Muscle of leg (tissue), 11 donors: ENCODE measurements around the gene COQ8A. TPM values are rescaled to one million over a fixed set of nuclear protein-coding genes. Genes with fewer than 3 reads are reported as not detected.
"Not testable (repeated sequence)": the region's sequence is repeated elsewhere in the genome, so short reads cannot be mapped to it uniquely, and the experiment has no call there.

ENCODE experiments used
- DNase-seq: peaks from one replicate; pipeline ENCODE4 v3.0.0; 2013
- H3K27ac ChIP-seq: one replicate; pipeline ENCODE4 v1.5.1; 2013; ENCODE audit warnings: mild to moderate bottlenecking, low read length, control low read depth
- H3K27me3 ChIP-seq: one replicate; pipeline ENCODE4 v1.6.1; 2013; ENCODE audit warnings: low read length; ENCODE audit not compliant: control insufficient read depth, insufficient read depth
- H3K36me3 ChIP-seq: one replicate; pipeline ENCODE4 v1.6.1; 2013; ENCODE audit warnings: low read length; ENCODE audit not compliant: control insufficient read depth, insufficient read depth
- H3K4me1 ChIP-seq: one replicate; pipeline ENCODE4 v1.6.1; 2013; ENCODE audit warnings: low read length; ENCODE audit not compliant: control insufficient read depth, insufficient read depth
- H3K4me3 ChIP-seq: one replicate; pipeline ENCODE4 v1.5.1; 2013; ENCODE audit warnings: low read length, control low read depth
- H3K9me3 ChIP-seq: replicated peaks from 2 replicates; pipeline ENCODE4 v1.6.1; 2013; ENCODE audit warnings: low read depth, low read length; ENCODE audit not compliant: control insufficient read depth
- whole genome bisulfite sequencing: methylation state at CpG from one replicate; pipeline ENCODE4 v1.1.5; 2013; ENCODE audit warnings: missing lambda C conversion rate; ENCODE audit not compliant: insufficient coverage; 5-methylcytosine and 5-hydroxymethylcytosine counted together
- polyA plus RNA-seq, 8 donors: library from polyadenylated mRNA; unstranded; fragments of 120-200 nt; gene quantifications; one replicate each; pipeline versions ENCODE4 v1.2.1 to v1.2.3, GENCODE V29; 2013; ENCODE audit warnings: inconsistent platforms in 1 of 8, low replicate concordance in 1 of 8; ENCODE audit not compliant: insufficient read length in 8 of 8, insufficient read depth in 1 of 8
- total RNA-seq: library from RNA; stranded (reverse); fragments of 120-200 nt; gene quantifications from one replicate; pipeline ENCODE4 v1.2.4, GENCODE V29; 2013

The COQ8A gene
- total and polyA plus RNA-seq, 9 donors, result 32.7 to 62.0 (median 46.1) TPM

DNA sequence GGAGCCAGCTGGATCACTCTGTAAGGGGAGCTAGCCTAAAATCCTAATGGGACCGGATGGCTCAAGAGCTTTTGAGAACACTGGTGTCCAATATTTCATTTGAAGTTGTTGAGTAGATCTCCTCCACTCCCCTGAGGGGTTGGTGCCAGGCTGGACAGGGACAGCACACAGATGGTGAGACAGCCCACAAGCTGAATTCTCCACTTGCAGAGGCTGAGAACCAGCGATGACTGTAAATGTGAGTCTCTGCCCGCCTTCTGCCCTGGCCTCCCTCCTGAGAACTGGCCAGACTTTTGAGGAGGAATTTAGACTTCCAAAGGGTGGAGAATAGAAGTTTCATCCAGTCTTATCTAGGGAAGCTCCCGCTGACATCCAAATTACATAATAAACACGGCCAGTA lies 20.5 kb upstream of the COQ8A start:
- WGBS, result 100% methylated on average over 1 of the region's 5 CpGs
- Histone ChIP-seq H3K27me3 (no peaks in the 10 kb centered on the region), H3K9me3 (no peaks in the 10 kb centered on the region), H3K4me1 (peaks cover 3% of the 10 kb centered on the region), H3K27ac (no peak overlapping the region), H3K36me3 (peaks cover 4% of the 10 kb centered on the region), H3K4me3 (no peak overlapping the region)
- no peak for DNase-seq

DNA sequence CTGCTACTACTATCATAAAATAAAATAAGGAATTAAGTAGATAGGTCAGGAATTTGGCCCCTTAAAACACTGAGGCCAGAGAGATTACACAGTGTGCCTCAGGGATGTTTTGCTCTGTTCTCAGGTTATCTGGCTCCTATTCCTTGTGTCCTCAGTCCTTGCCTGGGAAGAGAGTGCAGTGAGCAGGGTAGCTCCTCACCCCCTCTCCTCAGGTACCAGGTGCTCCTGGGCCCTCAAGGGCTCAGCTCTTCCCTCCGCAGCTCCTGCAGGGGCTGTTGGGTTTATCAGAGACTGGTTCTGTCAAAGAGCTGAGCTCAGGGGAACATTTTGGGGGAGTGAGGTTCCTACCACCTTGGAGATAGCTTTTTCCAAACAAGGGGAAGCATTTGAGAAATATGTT lies 20.1 kb upstream of the COQ8A start:
- no CpG with 5 or more reads among the region's 1 CpG for whole genome bisulfite sequencing
- H3K4me1 ChIP-seq, result peaks cover 3% of the 10 kb centered on the region

DNA sequence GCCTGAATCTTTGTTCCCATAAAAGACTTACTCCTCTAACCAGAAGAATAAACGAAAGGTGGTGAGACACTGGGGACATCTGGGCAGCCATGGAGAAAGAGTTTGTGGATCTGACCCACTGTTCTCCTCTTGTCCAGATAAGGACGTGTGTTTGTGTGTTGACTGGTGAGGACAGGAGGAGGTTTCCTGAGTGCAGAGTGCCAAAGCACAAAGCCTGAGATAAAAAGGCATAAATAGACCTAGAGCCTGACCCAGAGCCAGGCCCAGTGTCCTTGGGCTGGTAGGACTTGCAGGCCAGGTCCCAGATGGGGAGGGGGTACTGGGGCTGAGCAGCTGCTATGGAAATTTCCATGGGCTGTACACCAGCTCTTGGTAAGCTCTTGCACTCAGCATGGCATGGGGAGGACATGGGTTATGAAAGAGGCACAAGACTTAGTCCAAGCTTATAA lies 19.6 kb upstream of the COQ8A start:
- H3K27me3 ChIP-seq, result no peaks in the 10 kb centered on the region
- no peak overlapping the region for H3K4me3 ChIP-seq
- peaks cover 3% of the 10 kb centered on the region for H3K4me1 ChIP-seq
- H3K9me3 ChIP-seq, result no peaks in the 10 kb centered on the region
- WGBS, result no CpG with 5 or more reads among the region's 2 CpGs
- peaks cover 4% of the 10 kb centered on the region for H3K36me3 ChIP-seq
- no peak overlapping the region for H3K27ac ChIP-seq
- DNase-seq, result no peak

More for the DNA sequence above, 20.1 kb upstream of the COQ8A start:
- Histone ChIP-seq H3K27me3 (no peaks in the 10 kb centered on the region), H3K36me3 (peaks cover 4% of the 10 kb centered on the region), H3K4me3 (no peak overlapping the region), H3K27ac (peak overlapping the region; percentile 20), H3K9me3 (no peaks in the 10 kb centered on the region)
- no peak for DNase-seq

DNA sequence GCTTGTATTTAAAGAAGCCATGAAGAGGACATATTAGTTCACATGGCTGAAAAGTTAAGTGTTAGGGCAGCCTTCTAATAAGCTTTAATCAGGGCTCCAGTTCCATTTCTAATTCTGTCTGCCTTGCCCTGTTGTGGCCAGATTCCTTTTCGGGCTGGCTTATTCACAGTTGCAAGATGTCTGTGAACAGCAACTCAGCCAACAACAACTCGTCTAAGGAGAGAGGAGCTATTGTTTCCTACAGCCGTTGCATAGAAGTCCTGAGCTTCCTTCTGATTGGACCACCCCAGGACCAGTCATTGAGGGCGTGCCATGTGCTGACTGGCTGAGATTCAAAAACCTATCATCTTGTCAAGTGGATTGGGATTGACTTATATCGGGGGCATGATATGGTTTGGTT lies 18.6 kb upstream of the COQ8A start:
- Histone ChIP-seq H3K27me3 (no peaks in the 10 kb centered on the region), H3K36me3 (peaks cover 4% of the 10 kb centered on the region), H3K27ac (no peak overlapping the region), H3K9me3 (no peaks in the 10 kb centered on the region), H3K4me3 (no peak overlapping the region), H3K4me1 (peaks cover 3% of the 10 kb centered on the region)
- 100% methylated on average over 1 of the region's 5 CpGs for WGBS
- no peak for DNase-seq

DNA sequence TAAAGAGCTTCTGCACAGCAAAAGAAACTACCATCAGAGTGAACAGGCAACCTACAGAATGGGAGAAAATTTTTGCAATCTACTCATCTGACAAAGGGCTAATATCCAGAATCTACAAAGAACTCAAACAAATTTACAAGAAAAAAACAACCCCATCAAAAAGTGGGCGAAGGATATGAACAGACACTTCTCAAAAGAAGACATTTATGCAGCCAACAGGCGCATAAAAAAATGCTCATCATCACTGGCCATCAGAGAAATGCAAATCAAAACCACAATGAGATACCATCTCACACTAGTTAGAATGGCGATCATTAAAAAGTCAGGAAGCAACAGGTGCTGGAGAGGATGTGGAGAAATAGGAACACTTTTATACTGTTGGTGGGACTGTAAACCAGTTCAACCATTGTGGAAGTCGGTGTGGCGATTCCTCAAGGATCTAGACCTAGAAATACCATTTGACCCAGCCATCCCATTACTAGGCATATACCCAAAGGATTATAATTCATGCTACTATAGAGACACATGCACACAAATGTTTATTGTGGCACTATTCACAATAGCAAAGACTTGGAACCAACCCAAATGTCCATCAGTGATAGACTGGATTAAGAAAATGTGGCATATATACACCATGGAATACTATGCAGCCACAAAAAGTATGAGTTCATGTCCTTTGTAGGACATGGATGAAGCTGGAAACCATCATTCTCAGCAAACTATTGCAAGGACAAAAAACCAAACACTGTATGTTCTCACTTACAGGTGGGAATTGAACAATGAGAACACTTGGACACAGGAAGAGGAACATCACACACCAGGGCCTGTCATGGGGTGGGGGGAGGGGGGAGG lies 10.6 kb upstream of the COQ8A start:
- not testable (repeated sequence) for H3K27ac ChIP-seq

DNA sequence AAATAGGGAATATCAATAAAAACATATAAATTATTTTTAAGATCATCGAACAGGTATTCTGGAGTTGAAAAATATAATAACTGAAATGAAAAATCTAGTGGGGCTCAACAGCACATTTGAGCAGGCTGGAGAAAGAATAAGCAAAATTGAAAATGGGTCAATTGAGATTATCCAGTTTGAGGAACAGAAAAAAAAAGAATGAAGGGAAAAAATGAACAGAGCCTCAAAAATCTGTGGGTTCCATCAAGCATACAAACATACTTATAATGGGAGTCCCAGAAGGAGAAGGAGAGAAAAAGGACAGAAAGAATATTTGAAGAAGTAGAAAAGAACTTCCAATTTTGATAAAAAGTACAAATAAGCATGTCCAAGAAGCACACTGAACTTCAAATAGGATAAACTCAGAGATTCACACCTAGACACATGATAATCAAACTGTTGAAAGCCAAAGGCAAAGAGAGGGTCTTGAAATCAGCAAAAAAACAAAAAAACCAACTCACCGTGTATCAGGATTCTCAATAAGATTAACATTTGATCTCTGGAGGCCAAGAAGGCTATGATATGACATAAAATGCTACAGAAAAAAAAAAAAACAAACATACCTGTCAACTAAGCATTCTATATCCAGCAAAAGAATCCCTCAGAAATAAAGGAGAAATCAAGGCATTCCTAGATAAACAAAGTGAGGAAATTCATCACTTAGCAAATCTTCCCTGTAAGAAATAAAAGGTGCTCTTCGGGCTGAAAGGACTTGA lies 5.4 kb upstream of the COQ8A start:
- no CpG with 5 or more reads among the region's 3 CpGs for WGBS
- no peak for DNase-seq

More for the DNA sequence above, 10.6 kb upstream of the COQ8A start:
- H3K36me3 ChIP-seq, H3K4me3 ChIP-seq, H3K27me3 ChIP-seq, H3K9me3 ChIP-seq, H3K4me1 ChIP-seq, DNase-seq: not testable (repeated sequence)
- no CpG with 5 or more reads among the region's 5 CpGs for WGBS

DNA sequence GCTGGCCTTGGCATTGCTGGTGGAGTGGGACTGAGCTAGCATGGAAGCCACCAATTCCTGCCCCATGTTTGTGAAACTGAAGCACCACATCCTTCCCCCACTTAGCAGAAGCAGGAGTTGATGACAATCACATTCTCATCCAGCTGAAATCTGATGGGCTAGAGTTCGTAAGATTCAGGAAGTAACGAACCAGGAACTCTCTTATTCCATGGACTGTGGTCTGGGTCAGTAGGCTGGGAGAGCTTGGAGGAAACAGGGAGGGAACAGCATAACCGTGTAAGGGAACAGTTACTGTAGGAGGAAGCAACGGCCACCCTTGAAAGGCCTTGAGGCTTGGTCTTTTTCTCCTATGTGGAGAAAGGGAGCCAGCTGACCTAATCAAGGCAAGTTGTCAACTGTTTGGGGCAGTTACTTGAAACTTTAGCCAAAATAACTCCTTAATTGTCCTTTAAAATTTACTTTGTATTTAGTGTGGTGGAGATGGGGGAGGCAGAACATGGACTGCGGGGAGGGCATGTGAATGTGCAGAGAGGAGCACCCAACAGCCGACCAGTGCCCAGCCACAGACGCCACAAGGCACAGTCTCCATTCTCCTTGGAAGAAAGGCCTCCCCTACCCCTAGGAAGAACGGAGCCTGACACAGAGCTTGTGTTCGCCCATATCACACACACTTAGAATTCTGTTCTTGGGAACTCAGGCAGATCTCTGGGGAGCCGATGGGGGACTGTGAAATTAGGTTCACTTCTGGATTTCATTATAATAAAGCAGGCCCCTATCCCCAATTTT lies 2.0 kb upstream of the COQ8A start:
- 81% methylated on average over 3 of the region's 10 CpGs for WGBS
- Histone ChIP-seq H3K4me1 (peaks cover 19% of the 10 kb centered on the region), H3K27me3 (no peaks in the 10 kb centered on the region), H3K36me3 (no peaks in the 10 kb centered on the region), H3K4me3 (no peak overlapping the region), H3K9me3 (peaks cover 12% of the 10 kb centered on the region), H3K27ac (no peak overlapping the region)
- peak; percentile 52 for DNase-seq

More for the DNA sequence above, 5.4 kb upstream of the COQ8A start:
- Histone ChIP-seq H3K9me3 (peaks cover 12% of the 10 kb centered on the region), H3K27me3 (no peaks in the 10 kb centered on the region), H3K36me3 (no peaks in the 10 kb centered on the region), H3K4me3 (no peak overlapping the region), H3K4me1 (peaks cover 4% of the 10 kb centered on the region), H3K27ac (no peak overlapping the region)

DNA sequence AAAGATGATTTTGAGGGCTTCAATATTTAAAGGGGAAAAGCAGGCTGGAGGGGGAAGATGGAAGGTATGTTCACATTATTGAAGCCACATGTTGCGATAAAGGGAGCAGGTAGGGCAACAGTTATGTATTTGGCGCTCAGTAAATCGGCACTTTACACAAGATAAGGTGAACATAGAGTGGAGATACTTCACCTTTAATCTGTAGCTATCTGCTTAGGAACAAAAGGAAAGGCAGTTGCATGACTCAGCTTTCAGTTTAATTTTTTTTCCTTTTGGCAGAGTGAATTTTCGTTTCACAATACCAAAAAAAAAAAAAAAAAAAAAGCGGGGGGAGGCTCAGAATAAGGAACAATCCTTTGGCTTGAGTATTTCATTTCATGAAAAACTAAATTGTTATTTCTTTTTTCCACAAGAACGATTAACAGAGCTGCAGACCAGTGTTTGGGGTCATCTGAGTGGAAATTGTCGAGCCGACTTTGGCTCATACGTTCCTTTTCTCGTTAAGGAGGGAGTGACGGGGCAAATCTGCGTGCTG lies 1.1 kb upstream of the COQ8A start:
- DNase-seq, result no peak
- Histone ChIP-seq H3K36me3 (no peaks in the 10 kb centered on the region), H3K9me3 (peaks cover 12% of the 10 kb centered on the region), H3K27me3 (no peaks in the 10 kb centered on the region), H3K4me3 (peak overlapping the region; percentile 86), H3K4me1 (peaks cover 22% of the 10 kb centered on the region), H3K27ac (peak overlapping the region; percentile 99)
- 16% methylated on average over 5 of the region's 12 CpGs for WGBS

DNA sequence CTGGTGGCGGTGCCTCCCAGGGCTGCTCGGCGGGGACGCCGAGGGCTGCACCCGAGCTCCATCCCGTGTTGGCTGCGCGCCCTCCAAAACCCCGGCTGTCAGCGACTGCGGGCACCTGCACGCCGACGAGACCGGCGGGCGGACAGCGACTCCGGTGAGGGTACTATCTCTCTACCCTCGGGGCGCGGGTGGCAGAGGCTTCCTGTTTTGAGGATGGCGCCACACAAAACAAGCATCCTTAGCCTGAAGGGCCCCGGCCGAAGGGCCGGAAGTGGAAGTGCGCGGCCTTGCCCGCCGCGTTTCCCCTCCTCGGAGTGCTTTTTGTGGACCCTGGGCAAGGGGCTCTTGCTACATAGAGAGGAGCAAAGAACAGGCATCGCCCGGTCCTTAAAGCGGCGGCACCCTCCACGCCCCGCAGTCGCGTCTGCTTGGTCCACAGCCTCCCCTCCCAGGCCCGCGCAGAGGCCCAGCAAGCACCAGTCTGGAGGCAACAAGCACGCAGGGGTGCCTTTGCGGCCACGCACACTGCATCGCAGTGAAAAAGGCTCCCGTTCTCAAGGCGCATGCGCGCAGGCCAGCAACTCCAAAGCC lies 561 bp upstream of the COQ8A start:
- Histone ChIP-seq H3K9me3 (peaks cover 7% of the 10 kb centered on the region), H3K27me3 (no peaks in the 10 kb centered on the region), H3K4me1 (peaks cover 23% of the 10 kb centered on the region), H3K4me3 (peak overlapping the region; percentile 86), H3K27ac (peak overlapping the region; percentile 99), H3K36me3 (no peaks in the 10 kb centered on the region)
- DNase-seq, result peak; percentile 76
- under 1% methylated on average over 51 of the region's 51 CpGs for WGBS
